GM23338 (cell line): ENCODE results near the gene MICAL2. TPM values are rescaled to one million over a fixed set of nuclear protein-coding genes. Genes with fewer than 3 reads are reported as not detected.

Experiments
- ATAC-seq: fragments of 200-7000 bp; cut with Tn5 transposase; 3 replicates; pipeline ENCODE4 v1.9.1; 2020
- DNase-seq: peaks from one replicate; pipeline ENCODE4 v3.0.0-alpha.2; 2015; ENCODE audit warnings: low spot score
- H2AFZ ChIP-seq: fragments of 200-600 bp; sonication (generic); 2 replicates; pipeline ENCODE4 v1.8.0; 2016; ENCODE audit warnings: antibody characterized with exemption, mild to moderate bottlenecking, moderate library complexity
- H3F3A ChIP-seq: fragments of 200-600 bp; sonication (generic); replicated peaks from 2 replicates; pipeline ENCODE4 v1.8.0; 2017; ENCODE audit warnings: antibody characterized with exemption, mixed run types, low read depth
- H3K27ac ChIP-seq: fragments of 200-600 bp; sonication (generic); 2 replicates; pipeline ENCODE4 v1.6.1; 2016; ENCODE audit warnings: low read depth
- H3K27me3 ChIP-seq: fragments of 200-600 bp; sonication (generic); 2 replicates; pipeline ENCODE4 v1.8.0; 2016; ENCODE audit warnings: mild to moderate bottlenecking, mixed run types, moderate library complexity; ENCODE audit not compliant: insufficient read depth
- H3K36me3 ChIP-seq: fragments of 200-600 bp; sonication (generic); 2 replicates; pipeline ENCODE4 v1.8.0; 2016; ENCODE audit warnings: mild to moderate bottlenecking; ENCODE audit not compliant: insufficient read depth
- H3K4me1 ChIP-seq: fragments of 200-600 bp; sonication (generic); 2 replicates; pipeline ENCODE4 v1.8.0; 2016; ENCODE audit warnings: mild to moderate bottlenecking, moderate library complexity; ENCODE audit not compliant: insufficient read depth
- H3K4me2 ChIP-seq: fragments of 200-600 bp; sonication (generic); 2 replicates; pipeline ENCODE4 v1.7.1; 2017; ENCODE audit warnings: mixed run types
- H3K4me3 ChIP-seq: fragments of 200-600 bp; sonication (generic); 2 replicates; pipeline ENCODE4 v1.6.1; 2016; ENCODE audit warnings: mixed run types
- H3K79me2 ChIP-seq: fragments of 200-600 bp; sonication (generic); replicated peaks from 2 replicates; pipeline ENCODE4 v1.8.0; 2017; ENCODE audit warnings: mild to moderate bottlenecking; ENCODE audit not compliant: insufficient read depth
- H3K9me2 ChIP-seq: fragments of 200-600 bp; sonication (generic); 2 replicates; pipeline ENCODE4 v1.8.0; 2017; ENCODE audit not compliant: insufficient read depth
- H4K20me1 ChIP-seq: fragments of 200-600 bp; sonication (generic); replicated peaks from 2 replicates; pipeline ENCODE4 v1.8.0; 2017; ENCODE audit warnings: mild to moderate bottlenecking; ENCODE audit not compliant: insufficient read depth
- H3K27ac Mint-ChIP-seq: 2 replicates; pipeline ENCODE4 v1.8.0; 2020; ENCODE audit warnings: inconsistent platforms, mild to moderate bottlenecking, moderate library complexity, mixed read lengths
- H3K27me3 Mint-ChIP-seq: 3 replicates; pipeline ENCODE4 v1.8.0; 2022; ENCODE audit warnings: low read depth, mild to moderate bottlenecking, moderate library complexity, mixed read lengths, inconsistent platforms; ENCODE audit not compliant: insufficient read depth, poor library complexity
- H3K36me3 Mint-ChIP-seq: 3 replicates; pipeline ENCODE4 v1.8.0; 2021; ENCODE audit warnings: low read depth, mild to moderate bottlenecking, inconsistent platforms, moderate library complexity, mixed read lengths
- H3K4me1 Mint-ChIP-seq: 3 replicates; pipeline ENCODE4 v1.8.0; 2020; ENCODE audit warnings: mild to moderate bottlenecking, inconsistent platforms, mixed read lengths
- H3K4me3 Mint-ChIP-seq: 3 replicates; pipeline ENCODE4 v1.8.0; 2021; ENCODE audit warnings: moderate library complexity, mild to moderate bottlenecking, inconsistent platforms, mixed read lengths
- H3K9me3 Mint-ChIP-seq: 3 replicates; pipeline ENCODE4 v1.8.0; 2020; ENCODE audit warnings: moderate library complexity, mild to moderate bottlenecking, inconsistent platforms, mixed read lengths
- CREB1 ChIP-seq: fragments of 250-450 bp; sonication (Bioruptor Pico); IDR thresholded peaks from 2 replicates; pipeline ENCODE4 v1.5.0; 2020; ENCODE audit warnings: low read depth, mild to moderate bottlenecking, moderate library complexity
- EZH2 ChIP-seq: fragments of 200-600 bp; sonication (generic); IDR thresholded peaks from one replicate; pipeline ENCODE4 v1.8.0; 2017; ENCODE audit warnings: antibody characterized with exemption, mild to moderate bottlenecking, low read depth; ENCODE audit not compliant: unreplicated experiment
- EZH2phosphoT487 ChIP-seq: fragments of 200-600 bp; sonication (generic); IDR thresholded peaks from one replicate; pipeline ENCODE4 v1.8.1; 2018; ENCODE audit warnings: antibody characterized with exemption; ENCODE audit not compliant: unreplicated experiment
- JUNB ChIP-seq: IDR thresholded peaks from one replicate; pipeline ENCODE4 v1.6.1; 2016; ENCODE audit warnings: antibody characterized with exemption; ENCODE audit not compliant: unreplicated experiment
- NANOG ChIP-seq: IDR thresholded peaks from 2 replicates; pipeline ENCODE4 v1.6.1; 2016; ENCODE audit warnings: antibody characterized with exemption, borderline replicate concordance
- POLR2AphosphoS5 ChIP-seq: IDR thresholded peaks from 2 replicates; pipeline ENCODE4 v1.6.1; 2016; ENCODE audit warnings: antibody characterized with exemption, low read depth
- STAT1 ChIP-seq: IDR thresholded peaks from one replicate; pipeline ENCODE4 v1.6.1; 2016; ENCODE audit warnings: antibody characterized with exemption; ENCODE audit not compliant: unreplicated experiment
- ZNF114 ChIP-seq: fragments of 250-450 bp; sonication (Bioruptor Pico); IDR thresholded peaks from 2 replicates; pipeline ENCODE4 v1.5.0; 2020; ENCODE audit warnings: mild to moderate bottlenecking, moderate library complexity
- ZNF331 ChIP-seq: fragments of 250-450 bp; sonication (Bioruptor Pico); IDR thresholded peaks from 2 replicates; pipeline ENCODE4 v1.5.0; 2020; ENCODE audit warnings: low read depth, mild to moderate bottlenecking, moderate library complexity
- polyA plus RNA-seq: library from polyadenylated mRNA; unstranded; fragments of >200 nt; fragmentation: Nextera tagmentation; extraction: Ambion mirVana; gene quantifications from 2 replicates; pipeline ENCODE4 v1.2.1, GENCODE V29; 2016
- total RNA-seq: library from RNA; depleted of rRNA; stranded (reverse); fragments of >200 nt; shearing (Covaris generic); gene quantifications from 2 replicates; pipeline ENCODE4 v1.2.3, GENCODE V29; 2014
- TF ChIP-seq, protein P1 (sequence below): IDR thresholded peaks from 2 replicates; pipeline ENCODE4 v1.6.1; 2016; ENCODE audit warnings: antibody characterized with exemption
- TF ChIP-seq, protein P2 (sequence below), 2 experiments: fragments of 200-600 bp in 1 of 2; sonication (generic) in 1 of 2; conservative IDR thresholded peaks; 2 replicates each; pipeline versions ENCODE4 v1.5.1 to v1.6.1; 2016 to 2017; ENCODE audit warnings: antibody characterized with exemption in 2 of 2, low read depth in 2 of 2, mild to moderate bottlenecking in 2 of 2, moderate library complexity in 1 of 2
- TF ChIP-seq, protein P3 (sequence below): IDR thresholded peaks from one replicate; pipeline ENCODE4 v1.6.1; 2018; ENCODE audit warnings: antibody characterized with exemption; ENCODE audit not compliant: unreplicated experiment

MICAL2 gene
- total and polyA plus RNA-seq, 2 experiments from 2014 or later, result 0.66 to 1.4 TPM

DNA sequence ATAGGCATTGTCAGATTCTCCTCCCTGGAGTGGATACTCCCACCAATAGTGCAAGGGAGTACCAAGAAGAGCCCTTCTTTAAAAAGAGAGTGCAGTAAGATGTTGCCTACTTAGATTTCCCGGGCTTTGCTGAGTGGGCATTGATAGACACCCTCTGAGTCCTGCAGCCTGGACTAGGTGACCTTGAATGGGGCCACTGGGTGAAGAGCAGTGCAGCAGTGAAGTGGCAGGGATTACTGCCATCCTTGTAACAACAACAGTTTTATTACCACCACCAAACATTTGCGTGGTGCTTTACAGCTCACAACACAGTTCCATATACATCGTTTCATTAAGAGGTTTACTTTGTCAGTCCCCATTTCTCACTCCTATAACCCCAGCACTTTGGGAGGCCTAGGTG lies 59.4 kb downstream of the MICAL2 start (continued):
- TF ChIP-seq, protein P1, sequence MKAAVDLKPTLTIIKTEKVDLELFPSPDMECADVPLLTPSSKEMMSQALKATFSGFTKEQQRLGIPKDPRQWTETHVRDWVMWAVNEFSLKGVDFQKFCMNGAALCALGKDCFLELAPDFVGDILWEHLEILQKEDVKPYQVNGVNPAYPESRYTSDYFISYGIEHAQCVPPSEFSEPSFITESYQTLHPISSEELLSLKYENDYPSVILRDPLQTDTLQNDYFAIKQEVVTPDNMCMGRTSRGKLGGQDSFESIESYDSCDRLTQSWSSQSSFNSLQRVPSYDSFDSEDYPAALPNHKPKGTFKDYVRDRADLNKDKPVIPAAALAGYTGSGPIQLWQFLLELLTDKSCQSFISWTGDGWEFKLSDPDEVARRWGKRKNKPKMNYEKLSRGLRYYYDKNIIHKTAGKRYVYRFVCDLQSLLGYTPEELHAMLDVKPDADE, result no peak
- TF ChIP-seq ZNF331 (no peak), EZH2phosphoT487 (no peak)

DNA sequence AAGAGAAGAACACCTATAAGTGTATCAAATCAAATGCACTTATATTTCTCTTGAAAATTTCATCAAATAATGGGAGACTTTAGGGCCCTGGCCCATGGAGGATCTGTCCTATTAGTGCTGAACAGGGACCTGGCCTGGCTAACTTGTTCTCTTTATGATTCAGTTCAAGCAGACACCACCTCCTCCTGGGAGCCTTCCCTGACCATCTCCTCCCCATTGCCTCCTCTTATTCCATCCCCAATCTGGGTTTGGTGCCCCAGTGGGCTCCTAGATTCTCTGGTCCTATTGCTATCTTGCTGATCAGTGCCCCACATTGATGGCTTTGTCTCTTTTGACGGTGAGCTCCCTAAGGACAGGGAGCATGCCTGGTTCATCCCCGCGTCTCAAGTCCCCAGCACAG lies 60.1 kb downstream of the MICAL2 start:
- no peaks in the 10 kb centered on the region for H3K27me3 ChIP-seq
- no peaks in the 10 kb centered on the region for H3F3A ChIP-seq
- H3K4me3 ChIP-seq, result no peak overlapping the region
- no peak overlapping the region for H3K27ac ChIP-seq
- no peaks in the 10 kb centered on the region for H3K36me3 ChIP-seq
- Mint-ChIP-seq H3K27me3 (peaks cover 5% of the 10 kb centered on the region), H3K9me3 (no peaks in the 10 kb centered on the region), H3K36me3 (no peaks in the 10 kb centered on the region), H3K27ac (no peak overlapping the region), H3K4me1 (peaks cover 13% of the 10 kb centered on the region; the same call in 2 of the 3 replicates), H3K4me3 (no peak overlapping the region)
- DNase-seq (no peak), ATAC-seq (no peak)
- H3K79me2 ChIP-seq, result no peaks in the 10 kb centered on the region
- no peaks in the 10 kb centered on the region for H4K20me1 ChIP-seq
- no peak overlapping the region for H2AFZ ChIP-seq
- no peaks in the 10 kb centered on the region for H3K4me1 ChIP-seq
- TF ChIP-seq CREB1 (CRISPR knock-in tag) (no peak), ZNF114 (CRISPR knock-in tag) (no peak), STAT1 (no peak)
- H3K9me2 ChIP-seq, result no peaks in the 10 kb centered on the region
- H3K4me2 ChIP-seq, result no peak overlapping the region

DNA sequence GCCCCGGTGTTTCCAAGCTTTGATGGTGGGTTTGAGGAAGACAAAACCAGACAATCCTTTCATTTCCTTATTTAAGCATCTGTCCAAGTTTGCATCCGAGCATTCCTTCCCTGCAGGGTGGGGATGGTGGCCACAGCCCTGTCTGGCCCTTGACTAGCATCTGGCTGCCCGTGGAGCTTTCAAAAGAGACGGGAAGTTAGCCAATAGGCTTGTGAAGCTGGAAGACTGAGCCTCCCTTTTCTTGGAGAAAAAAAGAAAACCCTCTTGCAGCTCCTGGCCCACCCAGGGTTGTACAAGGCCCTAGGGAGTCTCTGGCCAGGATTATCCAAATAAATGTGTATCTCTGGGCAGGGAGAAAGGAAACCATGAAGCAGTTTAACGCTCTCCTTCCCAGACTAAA lies 60.6 kb downstream of the MICAL2 start:
- ATAC-seq, result no peak
- no peaks in the 10 kb centered on the region for H3K79me2 ChIP-seq
- no peaks in the 10 kb centered on the region for H3K27me3 ChIP-seq
- H4K20me1 ChIP-seq, result no peaks in the 10 kb centered on the region
- peaks cover 5% of the 10 kb centered on the region for H3K27me3 Mint-ChIP-seq
- H3K4me3 ChIP-seq, result no peak overlapping the region
- no peak overlapping the region for H3K4me3 Mint-ChIP-seq
- no peaks in the 10 kb centered on the region for H3K36me3 ChIP-seq
- H3K9me3 Mint-ChIP-seq, result no peaks in the 10 kb centered on the region
- no peak overlapping the region for H3K27ac ChIP-seq
- no peaks in the 10 kb centered on the region for H3K4me1 ChIP-seq
- peaks cover 13% of the 10 kb centered on the region; the same call in 2 of the 3 replicates for H3K4me1 Mint-ChIP-seq
- H3K4me2 ChIP-seq, result no peak overlapping the region
- no peak overlapping the region for H2AFZ ChIP-seq
- H3F3A ChIP-seq, result no peaks in the 10 kb centered on the region
- DNase-seq, result no peak
- H3K36me3 Mint-ChIP-seq, result no peaks in the 10 kb centered on the region
- no peak overlapping the region for H3K27ac Mint-ChIP-seq
- no peaks in the 10 kb centered on the region for H3K9me2 ChIP-seq
- no peak for TF ChIP-seq EZH2
- no peak for TF ChIP-seq EZH2phosphoT487
- no peak for TF ChIP-seq STAT1
- TF ChIP-seq POLR2AphosphoS5, result no peak
- no peak for TF ChIP-seq ZNF114 (CRISPR knock-in tag)
- TF ChIP-seq ZNF331, result no peak
- no peak for TF ChIP-seq CREB1 (CRISPR knock-in tag)
- TF ChIP-seq JUNB, result no peak
- TF ChIP-seq, protein P2, sequence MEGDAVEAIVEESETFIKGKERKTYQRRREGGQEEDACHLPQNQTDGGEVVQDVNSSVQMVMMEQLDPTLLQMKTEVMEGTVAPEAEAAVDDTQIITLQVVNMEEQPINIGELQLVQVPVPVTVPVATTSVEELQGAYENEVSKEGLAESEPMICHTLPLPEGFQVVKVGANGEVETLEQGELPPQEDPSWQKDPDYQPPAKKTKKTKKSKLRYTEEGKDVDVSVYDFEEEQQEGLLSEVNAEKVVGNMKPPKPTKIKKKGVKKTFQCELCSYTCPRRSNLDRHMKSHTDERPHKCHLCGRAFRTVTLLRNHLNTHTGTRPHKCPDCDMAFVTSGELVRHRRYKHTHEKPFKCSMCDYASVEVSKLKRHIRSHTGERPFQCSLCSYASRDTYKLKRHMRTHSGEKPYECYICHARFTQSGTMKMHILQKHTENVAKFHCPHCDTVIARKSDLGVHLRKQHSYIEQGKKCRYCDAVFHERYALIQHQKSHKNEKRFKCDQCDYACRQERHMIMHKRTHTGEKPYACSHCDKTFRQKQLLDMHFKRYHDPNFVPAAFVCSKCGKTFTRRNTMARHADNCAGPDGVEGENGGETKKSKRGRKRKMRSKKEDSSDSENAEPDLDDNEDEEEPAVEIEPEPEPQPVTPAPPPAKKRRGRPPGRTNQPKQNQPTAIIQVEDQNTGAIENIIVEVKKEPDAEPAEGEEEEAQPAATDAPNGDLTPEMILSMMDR (conservative IDR thresholded peaks at IDR 0.05; ENCODE audit: low read depth in 2 of 2), result no peak
- no peak for TF ChIP-seq NANOG
- TF ChIP-seq, protein P1, result no peak
- TF ChIP-seq, protein P3, sequence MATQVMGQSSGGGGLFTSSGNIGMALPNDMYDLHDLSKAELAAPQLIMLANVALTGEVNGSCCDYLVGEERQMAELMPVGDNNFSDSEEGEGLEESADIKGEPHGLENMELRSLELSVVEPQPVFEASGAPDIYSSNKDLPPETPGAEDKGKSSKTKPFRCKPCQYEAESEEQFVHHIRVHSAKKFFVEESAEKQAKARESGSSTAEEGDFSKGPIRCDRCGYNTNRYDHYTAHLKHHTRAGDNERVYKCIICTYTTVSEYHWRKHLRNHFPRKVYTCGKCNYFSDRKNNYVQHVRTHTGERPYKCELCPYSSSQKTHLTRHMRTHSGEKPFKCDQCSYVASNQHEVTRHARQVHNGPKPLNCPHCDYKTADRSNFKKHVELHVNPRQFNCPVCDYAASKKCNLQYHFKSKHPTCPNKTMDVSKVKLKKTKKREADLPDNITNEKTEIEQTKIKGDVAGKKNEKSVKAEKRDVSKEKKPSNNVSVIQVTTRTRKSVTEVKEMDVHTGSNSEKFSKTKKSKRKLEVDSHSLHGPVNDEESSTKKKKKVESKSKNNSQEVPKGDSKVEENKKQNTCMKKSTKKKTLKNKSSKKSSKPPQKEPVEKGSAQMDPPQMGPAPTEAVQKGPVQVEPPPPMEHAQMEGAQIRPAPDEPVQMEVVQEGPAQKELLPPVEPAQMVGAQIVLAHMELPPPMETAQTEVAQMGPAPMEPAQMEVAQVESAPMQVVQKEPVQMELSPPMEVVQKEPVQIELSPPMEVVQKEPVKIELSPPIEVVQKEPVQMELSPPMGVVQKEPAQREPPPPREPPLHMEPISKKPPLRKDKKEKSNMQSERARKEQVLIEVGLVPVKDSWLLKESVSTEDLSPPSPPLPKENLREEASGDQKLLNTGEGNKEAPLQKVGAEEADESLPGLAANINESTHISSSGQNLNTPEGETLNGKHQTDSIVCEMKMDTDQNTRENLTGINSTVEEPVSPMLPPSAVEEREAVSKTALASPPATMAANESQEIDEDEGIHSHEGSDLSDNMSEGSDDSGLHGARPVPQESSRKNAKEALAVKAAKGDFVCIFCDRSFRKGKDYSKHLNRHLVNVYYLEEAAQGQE, result no peak
